H1 (cell line): ENCODE measurements around the gene HACD2. TPM values are rescaled to one million over a fixed set of nuclear protein-coding genes. Genes with fewer than 3 reads are reported as not detected.

Source experiments
- CTCF ChIA-PET: fragments of 300-600 bp; sonication (Branson Sonifier 250); formaldehyde crosslinking; loops from one replicate; lab custom pipeline; 2021; ENCODE audit not compliant: partially characterized antibody; lab: Charles Lee
- POLR2A ChIA-PET: fragments of 300-600 bp; sonication (Branson Sonifier 250); formaldehyde crosslinking; loops from one replicate; lab custom pipeline; 2021; ENCODE audit warnings: inconsistent platforms; ENCODE audit not compliant: partially characterized antibody; lab: Charles Lee
- DNase-seq, 2 experiments: peaks; one replicate each; pipeline versions ENCODE4 v3.0.0 to v3.0.0-alpha.2; 2010 to 2022; ENCODE audit warnings: low spot score in 2 of 2, low read depth in 1 of 2, mixed read lengths in 1 of 2
- FAIRE-seq: peaks from 2 replicates; lab custom pipeline; 2011; peaks lifted over from hg19 to GRCh38; lab: Jason Lieb, UNC
- H2AFZ ChIP-seq: 2 replicates; pipeline ENCODE4 v1.8.1; 2012; ENCODE audit warnings: low read length, inconsistent platforms
- H2AK5ac ChIP-seq: 2 replicates; pipeline ENCODE4 v1.6.1; 2013; ENCODE audit warnings: low read depth, low read length
- H2BK120ac ChIP-seq: replicated peaks from 2 replicates; pipeline ENCODE3; 2013; ENCODE audit warnings: low read depth, low read length, inconsistent platforms
- H2BK12ac ChIP-seq: 2 replicates; pipeline ENCODE4 v1.6.1; 2013; ENCODE audit warnings: low read depth, low read length
- H2BK15ac ChIP-seq: 2 replicates; pipeline ENCODE4 v1.6.1; 2013; ENCODE audit warnings: low read length
- H2BK20ac ChIP-seq: 2 replicates; pipeline ENCODE4 v1.6.1; 2013; ENCODE audit warnings: low read length
- H2BK5ac ChIP-seq: 2 replicates; pipeline ENCODE4 v1.6.1; 2013; ENCODE audit warnings: low read depth, low read length
- H3K14ac ChIP-seq: 2 replicates; pipeline ENCODE4 v1.6.1; 2013; ENCODE audit warnings: inconsistent platforms; ENCODE audit not compliant: insufficient read length
- H3K18ac ChIP-seq: 2 replicates; pipeline ENCODE4 v1.6.1; 2013; ENCODE audit warnings: low read length; ENCODE audit errors: extremely low read depth
- H3K23ac ChIP-seq: 2 replicates; pipeline ENCODE4 v1.6.1; 2013; ENCODE audit warnings: inconsistent platforms; ENCODE audit not compliant: insufficient read length
- H3K23me2 ChIP-seq: 2 replicates; pipeline ENCODE4 v1.6.1; 2013; ENCODE audit warnings: low read depth, low read length
- H3K27ac ChIP-seq: 2 replicates; pipeline ENCODE4 v1.6.1; 2011; ENCODE audit warnings: low read depth, low read length, inconsistent platforms
- H3K27me3 ChIP-seq, 4 experiments: replicated peaks in 1 of 4; 1 replicate in 1 of 4; 2 replicates in 3 of 4; pipeline versions ENCODE4 v1.6.1 to v1.8.1; 2011 to 2013; ENCODE audit warnings: low read length in 3 of 4, mild to moderate bottlenecking in 3 of 4, inconsistent platforms in 2 of 4, mixed read lengths in 2 of 4, moderate library complexity in 1 of 4; ENCODE audit not compliant: control insufficient read depth in 3 of 4, insufficient read depth in 3 of 4; ENCODE audit errors: extremely low read depth in 1 of 4
- H3K36me3 ChIP-seq, 4 experiments: 2 replicates each; pipeline versions ENCODE4 v1.6.1 to v1.8.1; 2011 to 2013; ENCODE audit warnings: mild to moderate bottlenecking in 4 of 4, low read length in 3 of 4, moderate library complexity in 2 of 4, control low read depth in 1 of 4, inconsistent platforms in 1 of 4; ENCODE audit not compliant: insufficient read depth in 4 of 4, control insufficient read depth in 2 of 4
- H3K4ac ChIP-seq: replicated peaks from 2 replicates; pipeline ENCODE3; 2013; ENCODE audit warnings: low read length, low read depth, mixed read lengths, inconsistent platforms; ENCODE audit not compliant: insufficient read length
- H3K4me1 ChIP-seq, 4 experiments: replicated peaks in 1 of 4; 1 replicate in 1 of 4; 2 replicates in 3 of 4; pipeline versions ENCODE4 v1.6.1 to v1.8.1; 2011 to 2013; ENCODE audit warnings: low read length in 3 of 4, inconsistent platforms in 2 of 4, mixed read lengths in 1 of 4; ENCODE audit not compliant: insufficient read depth in 4 of 4, control insufficient read depth in 3 of 4
- H3K4me2 ChIP-seq, 2 experiments: 2 replicates each; pipeline versions ENCODE4 v1.6.1 to v1.8.1; 2011 to 2013; ENCODE audit warnings: low read depth in 2 of 2, low read length in 2 of 2, control low read depth in 1 of 2, inconsistent platforms in 1 of 2, mild to moderate bottlenecking in 1 of 2; ENCODE audit not compliant: insufficient read depth in 1 of 2
- H3K4me3 ChIP-seq, 4 experiments: fragments of 200-600, 300-600 bp in 1 of 4; sonication (generic), shearing (Covaris generic), sonication (Bioruptor Twin) in 1 of 4; 2 replicates each; pipeline versions ENCODE4 v1.5.1 to v1.8.1; 2011 to 2016; ENCODE audit warnings: low read length in 4 of 4, low read depth in 3 of 4, control low read depth in 2 of 4, inconsistent platforms in 2 of 4, mild to moderate bottlenecking in 2 of 4, mixed read lengths in 1 of 4, moderate library complexity in 1 of 4; ENCODE audit not compliant: insufficient read depth in 2 of 4; ENCODE audit errors: extremely low read depth in 1 of 4
- H3K56ac ChIP-seq: replicated peaks from 2 replicates; pipeline ENCODE3; 2013; ENCODE audit warnings: low read depth, mild to moderate bottlenecking, mixed read lengths, low read length, inconsistent platforms; ENCODE audit not compliant: insufficient read length
- H3K79me1 ChIP-seq: 2 replicates; pipeline ENCODE4 v1.6.1; 2013; ENCODE audit warnings: low read depth, low read length, control low read depth
- H3K79me2 ChIP-seq, 2 experiments: 2 replicates each; pipeline versions ENCODE4 v1.6.1 to v1.8.1; 2012 to 2013; ENCODE audit warnings: low read length in 2 of 2, mild to moderate bottlenecking in 2 of 2, inconsistent platforms in 1 of 2; ENCODE audit not compliant: insufficient read depth in 2 of 2, control insufficient read depth in 1 of 2
- H3K9ac ChIP-seq, 4 experiments: replicated peaks in 1 of 4; 1 replicate in 1 of 4; 2 replicates in 3 of 4; pipeline versions ENCODE4 v1.6.1 to v1.8.1; 2011 to 2013; ENCODE audit warnings: low read depth in 3 of 4, low read length in 3 of 4, control low read depth in 2 of 4, mild to moderate bottlenecking in 2 of 4, moderate library complexity in 2 of 4, inconsistent platforms in 1 of 4; ENCODE audit errors: extremely low read depth in 1 of 4
- H3K9me3 ChIP-seq, 2 experiments: 2 replicates each; pipeline versions ENCODE4 v1.6.1 to v1.8.1; 2012 to 2013; ENCODE audit warnings: mild to moderate bottlenecking in 2 of 2, moderate library complexity in 2 of 2, control low read depth in 1 of 2, inconsistent platforms in 1 of 2, low read depth in 1 of 2, low read length in 1 of 2, mixed read lengths in 1 of 2; ENCODE audit not compliant: insufficient read depth in 2 of 2
- H4K20me1 ChIP-seq, 2 experiments: replicated peaks in 1 of 2; 2 replicates each; pipeline versions ENCODE3 to v1.8.1; 2011 to 2013; ENCODE audit warnings: inconsistent platforms in 2 of 2, low read length in 2 of 2, mild to moderate bottlenecking in 1 of 2; ENCODE audit not compliant: insufficient read depth in 2 of 2, control insufficient read depth in 1 of 2
- H4K5ac ChIP-seq: 2 replicates; pipeline ENCODE4 v1.6.1; 2013; ENCODE audit warnings: low read length, low read depth, mixed read lengths, inconsistent platforms; ENCODE audit not compliant: insufficient read length
- H4K8ac ChIP-seq: 2 replicates; pipeline ENCODE4 v1.8.0; 2013; ENCODE audit warnings: mild to moderate bottlenecking, moderate library complexity, low read length, inconsistent platforms; ENCODE audit not compliant: insufficient read depth; ENCODE audit errors: extremely low read depth
- H4K91ac ChIP-seq: replicated peaks from 2 replicates; pipeline ENCODE3; 2013; ENCODE audit warnings: low read length, mixed read lengths, inconsistent platforms; ENCODE audit not compliant: insufficient read length
- BRCA1 ChIP-seq: IDR thresholded peaks from 2 replicates; pipeline ENCODE4 v1.6.1; 2012; ENCODE audit warnings: low read depth, low read length, improper control_type of control experiment
- CBX5 ChIP-seq: fragments of 300-800, 300-1000 bp; sonication (generic); IDR thresholded peaks from 2 replicates; pipeline ENCODE4 v1.7.1; 2016; ENCODE audit warnings: antibody characterized with exemption, low read length, low read depth
- CHD1 ChIP-seq: IDR thresholded peaks from 2 replicates; pipeline ENCODE4 v1.6.1; 2012; ENCODE audit warnings: low read depth, low read length, improper control_type of control experiment
- HDAC2 ChIP-seq, 2 experiments: fragments of 300-600 bp in 1 of 2; sonication (generic) in 1 of 2; IDR thresholded peaks; 2 replicates each; pipeline ENCODE4 v1.6.1; 2011 to 2012; ENCODE audit warnings: low read depth in 2 of 2, low read length in 2 of 2, mild to moderate bottlenecking in 2 of 2, moderate library complexity in 2 of 2, borderline replicate concordance in 1 of 2, inconsistent platforms in 1 of 2
- JUN ChIP-seq: IDR thresholded peaks from 2 replicates; pipeline ENCODE4 v1.6.1; 2011; ENCODE audit warnings: low read depth, mild to moderate bottlenecking, improper control_type of control experiment, low read length
- JUND ChIP-seq: IDR thresholded peaks from 2 replicates; pipeline ENCODE4 v1.6.1; 2011; ENCODE audit warnings: mild to moderate bottlenecking, improper control_type of control experiment, low read length
- RBBP5 ChIP-seq: IDR thresholded peaks from 2 replicates; pipeline ENCODE4 v1.7.1; 2012; ENCODE audit warnings: low read depth, mild to moderate bottlenecking, inconsistent platforms, low read length, moderate library complexity, borderline replicate concordance
- RNF2 ChIP-seq: fragments of 200-900, 300-1000 bp; sonication (generic); IDR thresholded peaks from 2 replicates; pipeline ENCODE4 v1.7.1; 2016; ENCODE audit warnings: borderline replicate concordance, low read depth, mild to moderate bottlenecking, antibody characterized with exemption, low read length; ENCODE audit not compliant: poor library complexity, severe bottlenecking; ENCODE audit errors: missing control alignments
- SIN3A ChIP-seq, 2 experiments: IDR thresholded peaks in 1 of 2; conservative IDR thresholded peaks in 1 of 2; 2 replicates each; pipeline ENCODE4 v1.6.1; 2011 to 2012; ENCODE audit warnings: low read length in 2 of 2, improper control_type of control experiment in 1 of 2, low read depth in 1 of 2, mild to moderate bottlenecking in 1 of 2
- SP1 ChIP-seq: IDR thresholded peaks from 2 replicates; pipeline ENCODE4 v1.6.1; 2011; ENCODE audit warnings: low read depth, low read length
- SP2 ChIP-seq: IDR thresholded peaks from 2 replicates; pipeline ENCODE4 v1.6.1; 2012; ENCODE audit warnings: mild to moderate bottlenecking, low read length, inconsistent platforms
- SUZ12 ChIP-seq: fragments of 200-600 bp; sonication (generic); IDR thresholded peaks from 2 replicates; pipeline ENCODE4 v1.6.1; 2012; ENCODE audit warnings: mild to moderate bottlenecking, inconsistent platforms, low read length, moderate library complexity, mixed read lengths
- TCF12 ChIP-seq: IDR thresholded peaks from 2 replicates; pipeline ENCODE4 v1.6.1; 2011; ENCODE audit warnings: low read depth, mild to moderate bottlenecking, low read length
- WGBS, 2 experiments: shearing (Covaris generic) in 1 of 2; methylation state at CpG; one replicate each; pipeline versions ENCODE4 v1.1.6 to v1.1.7; 2013 to 2015; ENCODE audit warnings: low lambda C conversion rate in 2 of 2, mixed read lengths in 2 of 2, inconsistent platforms in 1 of 2, low coverage in 1 of 2, missing lambda C conversion rate in 1 of 2; ENCODE audit not compliant: insufficient replicate concordance in 2 of 2, insufficient coverage in 1 of 2, insufficient read length in 1 of 2; ENCODE audit errors: extremely low coverage in 1 of 2, missing lambda C conversion rate in 1 of 2; 5-methylcytosine and 5-hydroxymethylcytosine counted together
- polyA plus RNA-seq, 7 experiments: library from polyadenylated mRNA; depleted of rRNA in 3 of 7; stranded (reverse) in 5 of 7; unstranded in 2 of 7; fragments of >200 nt in 5 of 7; fragments of 200-250 nt in 2 of 7; gene quantifications; 1 replicate in 5 of 7; 2 replicates in 1 of 7; 4 replicates in 1 of 7; pipeline versions ENCODE4 v1.2.1 to v1.2.3, GENCODE V29; 2011 to 2013; ENCODE audit warnings: missing spikeins in 2 of 7, mixed read lengths in 2 of 7
- total RNA-seq: library from RNA; stranded (reverse); fragmentation: NEBNext Ultra II Directional; extraction: Animal tissue kit (Norgen Biotek cat#: 25700); gene quantifications from 2 replicates; pipeline ENCODE4 v1.2.1, GENCODE V29; 2021

Gene HACD2
- total and polyA plus RNA-seq, 2 of the 8 experiments (the other 6 are each of a cell fraction or from before 2014, with no cell fraction given): 24.9 to 31.2 TPM

GRCh38 chr3:123605789-123606234 is 21.0 kb upstream of the HACD2 start:
- no peak overlapping the region for H3K4me2 ChIP-seq
- no peak for FAIRE-seq

More at GRCh38 chr3:123605789-123606234, 21.0 kb upstream of the HACD2 start:
- Histone ChIP-seq H2AK5ac (no peak overlapping the region), H3K79me2 (no peaks in the 10 kb centered on the region), H3K36me3 (no peaks in the 10 kb centered on the region), H3K4me1 (peaks cover 0 to 4% (median 3%) of the 10 kb centered on the region in 4 experiments; a peak in 3 of 7 replicates), H3K4me3 (no peak overlapping the region), H3K4ac (no peak overlapping the region), H4K20me1 (peaks cover 0 to 3% of the 10 kb centered on the region in 2 experiments), H4K5ac (no peak overlapping the region), H2BK15ac (no peak overlapping the region), H3K27me3 (no peaks in the 10 kb centered on the region), H4K91ac (no peak overlapping the region), H2BK12ac (no peak overlapping the region), H3K23me2 (no peaks in the 10 kb centered on the region), H3K56ac (no peak overlapping the region), H3K14ac (no peak overlapping the region), H3K9ac (no peak overlapping the region), H3K23ac (no peak overlapping the region)
- CTCF ChIA-PET: interaction anchor here (1.0 to 2.6 kb wide), 2 partner anchors 12 to 37 kb away, joined by 5 to 10 read pairs; no protein-coding TSS in a partner anchor
- no peak for DNase-seq
- 86% methylated on average over 5 of the region's 5 CpGs; no CpG with 5 or more reads in 1 of the 2 experiments for WGBS, 2 experiments
- no peak for TF ChIP-seq RBBP5
- no peak for TF ChIP-seq RNF2
- TF ChIP-seq CHD1: no peak
- TF ChIP-seq SIN3A (conservative IDR thresholded peaks at IDR 0.05 in 1 of 2, IDR thresholded peaks at IDR 0.05 in 1 of 2; ENCODE audit: low read depth in 1 of 2, low read length in 2 of 2): no peak
- no peak for TF ChIP-seq SP2
- TF ChIP-seq JUND: peak; percentile 90
- TF ChIP-seq BRCA1: no peak
- TF ChIP-seq TCF12: no peak
- TF ChIP-seq JUN: peak; percentile 58; the same call in 1 of the 2 replicates
- no peak for TF ChIP-seq CBX5
- TF ChIP-seq HDAC2 (IDR thresholded peaks at IDR 0.05; ENCODE audit: borderline replicate concordance in 1 of 2, low read depth in 2 of 2, low read length in 2 of 2): no peak
- no peak for TF ChIP-seq SP1
- no peak for TF ChIP-seq SUZ12
- TF ChIP-seq, all 59 proteins: peak for 2
- Histone ChIP-seq H3K79me1 (no peaks in the 10 kb centered on the region), H2BK20ac (no peak overlapping the region), H2BK5ac (no peak overlapping the region), H3K9me3 (no peaks in the 10 kb centered on the region), H3K18ac (no peak overlapping the region), H3K27ac (no peak overlapping the region), H2AFZ (no peak overlapping the region), H4K8ac (no peak overlapping the region), H2BK120ac (no peak overlapping the region)
- POLR2A ChIA-PET: interaction anchor here (1.1 kb wide), 1 partner anchor 22 kb away, joined by 5 read pairs; no protein-coding TSS in a partner anchor
